ENCODE measurements around the gene BLTP1.
"Not testable (repeated sequence)": the region's sequence is repeated elsewhere in the genome, so short reads cannot be mapped to it uniquely, and the experiment has no call there.

Gene BLTP1

GRCh38 chr4:122151982-122152710 is at the start of gene BLTP1:
TSS of gene BLTP1 (plus strand) at chr4:122152331. CDS start at chr4:122170648, 18,317 bp downstream.
- peak; percentile 84 for DNase-seq (ENCODE audit: low read depth)
- H3K4me3 ChIP-seq (ENCODE audit: low read depth, low read length): peak within 1 kb of the TSS; percentile 90
- peak; percentile 8 for TF ChIP-seq CTCF (conservative IDR thresholded peaks at IDR 0.05; ENCODE audit: low read depth, low read length)

GRCh38 chr4:122104184-122104583 is 47.9 kb upstream of the BLTP1 start:
- no peak overlapping the region for H3K4me3 ChIP-seq (ENCODE audit: low read depth, low read length)
- DNase-seq (ENCODE audit: low read depth): no peak
- TF ChIP-seq CTCF (conservative IDR thresholded peaks at IDR 0.05; ENCODE audit: low read depth, low read length): no peak

GRCh38 chr4:122107680-122108079 is 44.5 kb upstream of the BLTP1 start:
- no peak for DNase-seq (ENCODE audit: low read depth)
- TF ChIP-seq CTCF (conservative IDR thresholded peaks at IDR 0.05; ENCODE audit: low read depth, low read length): no peak

GRCh38 chr4:122110304-122110703 is 41.8 kb upstream of the BLTP1 start:
- H3K4me3 ChIP-seq (ENCODE audit: low read depth, low read length); DNase-seq (ENCODE audit: low read depth): not testable (repeated sequence)

More at GRCh38 chr4:122107680-122108079, 44.5 kb upstream of the BLTP1 start:
- H3K4me3 ChIP-seq (ENCODE audit: low read depth, low read length): no peak overlapping the region

- no peak for DNase-seq (ENCODE audit: low read depth)
- H3K4me3 ChIP-seq (ENCODE audit: low read depth, low read length): no peak overlapping the region
These were observed 34.4 kb upstream of the BLTP1 start for GRCh38 chr4:122117743-122118142.

GRCh38 chr4:122118243-122118642 is 33.9 kb upstream of the BLTP1 start:
- no peak for DNase-seq (ENCODE audit: low read depth)
- TF ChIP-seq CTCF (conservative IDR thresholded peaks at IDR 0.05; ENCODE audit: low read depth, low read length): no peak
- H3K4me3 ChIP-seq (ENCODE audit: low read depth, low read length): no peak overlapping the region

More at GRCh38 chr4:122117743-122118142, 34.4 kb upstream of the BLTP1 start:
- TF ChIP-seq CTCF (conservative IDR thresholded peaks at IDR 0.05; ENCODE audit: low read depth, low read length): no peak

- no peak for TF ChIP-seq CTCF (conservative IDR thresholded peaks at IDR 0.05; ENCODE audit: low read depth, low read length)
- no peak overlapping the region for H3K4me3 ChIP-seq (ENCODE audit: low read depth, low read length)
- no peak for DNase-seq (ENCODE audit: low read depth)
These were observed 32.4 kb upstream of the BLTP1 start for GRCh38 chr4:122119739-122120138.

Measured in choroid plexus epithelial cell (primary cell).